Stimulated activated CD4-positive, alpha-beta T cell treated with anti-CD3 and anti-CD28 coated beads, Interleukin-12 subunit alpha, Interleukin-12 subunit beta, amount 100 ng/mL, for 24 hours (primary cell): ENCODE data around the gene ITGA8.
"Not testable (repeated sequence)": the region's sequence is repeated elsewhere in the genome, so short reads cannot be mapped to it uniquely, and the experiment has no call there.

Experiments used
- DNase-seq, 2 experiments: peaks; one replicate each; pipeline ENCODE4 v3.0.0-alpha.2; 2020; ENCODE audit warnings: low read depth in 2 of 2

ITGA8 gene

GRCh38 chr10:15557168-15557567 is 162.6 kb downstream of the ITGA8 start:
- not testable (repeated sequence) for DNase-seq

- no peak for DNase-seq
These were observed 168.8 kb downstream of the ITGA8 start for GRCh38 chr10:15550950-15551349.

- no peak for DNase-seq
These were observed 171.4 kb downstream of the ITGA8 start for GRCh38 chr10:15548331-15548730.

- DNase-seq = no peak
These were observed 173.1 kb downstream of the ITGA8 start for GRCh38 chr10:15546606-15547005.

DNA sequence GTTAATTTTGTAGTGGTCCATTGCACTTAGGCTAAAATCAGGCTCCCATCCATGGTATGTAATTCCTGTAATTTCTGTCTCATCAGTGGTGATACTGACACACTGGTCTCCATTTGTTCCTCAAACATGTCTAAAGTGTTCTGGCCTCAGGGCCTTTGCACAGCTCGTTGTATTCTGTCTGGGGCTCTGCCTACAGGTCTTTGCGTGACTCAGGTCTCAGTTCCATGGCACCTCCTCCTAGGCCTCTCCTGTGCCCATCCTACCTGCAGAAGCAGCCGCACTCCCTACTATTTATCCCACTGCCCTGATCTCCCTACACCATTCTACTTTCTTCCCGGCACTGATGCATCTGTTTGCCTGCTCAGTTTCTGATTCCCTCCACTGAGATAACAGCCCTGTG is 173.8 kb downstream of the ITGA8 start:
- DNase-seq = no peak

DNA sequence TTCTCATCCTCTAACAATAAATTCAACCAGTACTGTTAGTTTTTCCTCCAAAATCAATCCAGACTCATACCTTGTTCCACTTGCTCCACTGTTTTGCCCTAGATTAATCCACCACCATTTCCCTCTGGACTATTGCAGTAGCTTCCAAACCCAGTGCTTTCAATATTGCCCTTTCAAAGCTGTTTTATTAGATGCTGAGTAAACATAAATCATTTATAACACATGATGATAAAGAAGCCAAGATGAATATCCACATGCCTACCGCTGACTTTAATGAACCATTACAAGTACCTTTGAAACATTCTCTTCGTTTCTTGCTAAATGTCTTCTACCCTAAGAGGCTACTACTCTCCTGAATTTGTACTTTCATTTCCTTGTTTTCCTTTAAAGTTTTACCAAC is 174.5 kb downstream of the ITGA8 start:
- DNase-seq = no peak

DNA sequence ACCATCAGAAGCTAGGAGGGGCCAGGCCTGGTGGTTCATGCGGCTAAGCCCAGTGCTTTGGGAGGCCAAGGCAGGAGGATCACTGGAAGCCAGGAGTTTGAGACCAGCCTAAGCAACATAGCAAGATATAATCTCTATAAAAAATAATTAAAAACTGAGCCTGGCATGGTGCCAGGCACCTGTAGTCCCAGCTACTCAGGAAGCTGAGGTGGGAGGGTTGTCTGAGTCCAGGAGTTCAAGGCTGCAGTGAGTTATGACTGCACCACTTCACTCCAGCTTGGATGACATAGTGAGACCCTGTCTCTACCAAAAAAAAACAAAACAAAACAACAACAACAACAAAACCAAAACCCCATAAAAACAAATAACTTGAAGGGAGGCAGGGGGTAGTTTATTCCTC is 175.7 kb downstream of the ITGA8 start:
- DNase-seq = no peak

- DNase-seq = no peak
These were observed 176.9 kb downstream of the ITGA8 start for GRCh38 chr10:15542817-15543216.

GRCh38 chr10:15541376-15541775 is 178.3 kb downstream of the ITGA8 start:
- DNase-seq = no peak

- no peak for DNase-seq
These were observed 179.0 kb downstream of the ITGA8 start for GRCh38 chr10:15540727-15541126.

- no peak for DNase-seq
These were observed 180.5 kb downstream of the ITGA8 start for GRCh38 chr10:15539262-15539661.

GRCh38 chr10:15534928-15535538 is 184.7 kb downstream of the ITGA8 start:
- not testable (repeated sequence) for DNase-seq

GRCh38 chr10:15531927-15532722 is 187.6 kb downstream of the ITGA8 start:
- DNase-seq = no peak

DNA sequence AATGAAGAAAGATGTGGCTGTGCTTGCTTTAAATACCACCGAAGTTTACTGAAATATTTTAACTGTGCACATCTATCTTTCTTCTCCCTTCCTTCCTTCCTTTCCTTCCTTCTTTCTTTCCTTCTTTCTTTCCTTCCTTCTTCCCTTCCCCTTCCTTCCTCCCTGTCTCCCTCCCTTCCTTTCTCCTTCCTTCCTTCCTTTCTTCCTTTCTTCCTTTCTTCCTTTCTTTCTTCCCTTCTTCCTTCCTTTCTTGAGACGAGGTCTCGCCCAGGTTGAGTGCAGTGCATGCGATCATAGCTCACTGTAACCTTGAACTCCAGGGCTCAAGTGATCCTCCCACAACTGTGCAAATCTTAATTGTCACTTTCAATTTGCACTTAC is 190.9 kb downstream of the ITGA8 start:
- no peak for DNase-seq

DNA sequence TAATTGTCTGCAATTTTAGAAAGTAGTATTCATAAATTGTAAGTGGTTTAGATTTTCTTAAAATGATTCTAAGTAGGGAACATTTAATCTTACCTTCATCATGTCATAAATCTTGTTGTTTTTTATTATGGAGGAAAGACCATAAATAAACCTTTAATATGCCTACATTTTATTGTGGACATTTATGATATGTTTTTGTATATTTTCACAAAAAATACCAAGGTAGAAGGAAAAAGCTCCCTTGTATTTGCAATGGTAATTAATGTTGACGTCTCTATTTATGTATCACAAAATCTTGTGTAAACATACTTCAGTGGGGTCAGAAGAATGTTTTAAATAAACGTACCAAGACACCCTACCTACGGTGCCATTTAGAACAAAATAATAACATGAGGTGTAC is 193.0 kb downstream of the ITGA8 start:
- DNase-seq = no peak

DNA sequence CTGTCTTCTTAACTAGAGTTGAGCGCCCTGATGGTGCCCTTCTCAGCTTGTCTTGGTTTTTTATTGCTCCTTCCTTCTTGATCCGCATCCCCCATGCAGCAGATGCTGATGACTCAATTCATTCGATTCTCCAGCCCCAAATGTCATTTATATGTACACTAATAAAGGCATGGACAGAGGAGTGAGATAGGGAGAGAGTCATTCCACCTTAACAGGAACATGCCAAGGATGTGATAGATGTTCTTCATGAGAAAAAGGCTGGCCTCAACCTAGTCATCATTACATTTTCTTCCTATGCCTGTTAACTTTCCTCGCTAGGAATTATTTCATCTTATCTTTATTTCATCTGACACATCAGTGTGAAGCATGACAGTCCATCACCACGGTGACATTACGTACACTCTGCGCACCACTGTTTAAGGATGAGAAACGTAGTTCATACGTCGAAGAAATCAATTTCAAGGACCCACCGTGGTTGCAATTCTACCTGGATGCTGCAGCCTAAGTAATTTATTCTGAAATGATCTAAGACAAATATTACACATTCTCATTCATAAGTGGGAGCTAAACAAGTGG is 198.3 kb downstream of the ITGA8 start:
- DNase-seq = no peak

DNA sequence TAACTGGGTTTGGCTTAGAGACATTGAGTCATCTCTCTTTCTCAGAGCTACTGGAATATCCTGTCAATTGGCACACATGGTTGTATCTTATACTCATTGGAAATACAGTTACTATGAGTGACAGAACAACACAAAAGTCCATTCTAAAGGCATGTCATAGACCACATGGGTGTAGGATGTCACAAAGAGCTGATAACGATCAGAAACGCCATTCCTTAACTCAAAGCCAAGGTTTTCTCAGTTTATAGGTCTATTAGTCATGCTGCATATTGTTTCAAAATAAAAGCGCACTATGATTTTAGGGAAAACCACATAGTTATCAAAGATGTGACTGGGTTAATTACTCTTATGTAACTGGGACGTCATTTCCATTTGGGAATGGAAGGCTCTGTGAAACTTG is 201.5 kb downstream of the ITGA8 start:
- DNase-seq = no peak

DNA sequence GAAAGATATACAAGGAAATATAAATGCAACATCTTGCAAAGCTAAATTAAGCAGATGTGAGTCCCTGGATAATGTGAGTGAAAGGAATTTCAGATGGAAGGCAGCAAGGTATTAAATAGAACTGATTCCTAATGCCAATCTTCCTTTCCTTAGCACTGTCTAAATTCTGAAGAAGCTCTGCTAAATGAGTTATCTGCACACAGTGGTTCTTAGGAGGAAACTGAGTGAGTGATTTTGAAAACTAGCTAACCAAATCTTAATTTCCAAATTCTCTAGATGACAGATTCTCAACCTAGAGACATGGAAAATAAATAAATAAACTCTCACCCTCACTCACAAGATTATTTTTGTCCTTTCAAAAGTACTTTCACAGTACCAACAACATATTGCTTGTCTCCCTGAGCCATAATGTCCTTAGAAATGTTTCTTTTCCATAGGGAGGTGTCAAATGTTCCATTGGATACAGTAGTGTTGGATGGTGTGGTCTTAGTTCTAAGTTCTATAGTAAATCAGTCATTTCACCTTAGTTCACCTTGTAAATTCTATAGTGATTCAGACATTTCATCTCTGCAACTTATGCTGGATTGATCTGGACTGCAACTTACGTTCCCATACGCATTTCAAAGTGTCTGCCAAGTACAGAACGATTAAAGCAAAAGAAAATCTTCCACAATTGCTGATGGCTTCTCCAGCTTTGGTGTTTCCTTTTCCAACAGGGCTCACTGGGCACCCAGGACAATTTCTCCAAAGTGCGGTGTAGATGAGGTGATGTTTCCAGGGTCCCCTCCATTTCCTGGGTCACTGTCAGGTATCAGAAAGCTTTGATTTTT is 203.3 kb downstream of the ITGA8 start:
- DNase-seq = no peak

DNA sequence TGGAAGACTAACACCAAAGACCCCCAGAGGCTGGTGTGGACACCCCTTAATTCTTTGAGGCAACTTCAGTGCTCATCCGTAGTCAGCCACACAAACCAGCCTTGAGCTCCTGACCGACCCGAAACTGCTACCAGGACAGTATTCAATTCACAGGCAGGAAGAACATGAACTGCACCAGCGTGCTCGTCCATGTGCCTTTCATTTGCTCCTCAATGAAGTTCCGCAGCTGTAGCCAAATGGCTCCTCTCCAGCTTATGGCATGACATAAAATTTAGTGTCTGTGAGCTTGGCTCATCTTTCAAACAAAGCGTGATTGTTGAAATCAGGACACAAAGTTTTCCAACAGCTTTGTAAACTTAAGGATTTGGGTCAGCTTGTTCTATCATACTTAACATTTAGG is 204.5 kb downstream of the ITGA8 start:
- no peak for DNase-seq

DNA sequence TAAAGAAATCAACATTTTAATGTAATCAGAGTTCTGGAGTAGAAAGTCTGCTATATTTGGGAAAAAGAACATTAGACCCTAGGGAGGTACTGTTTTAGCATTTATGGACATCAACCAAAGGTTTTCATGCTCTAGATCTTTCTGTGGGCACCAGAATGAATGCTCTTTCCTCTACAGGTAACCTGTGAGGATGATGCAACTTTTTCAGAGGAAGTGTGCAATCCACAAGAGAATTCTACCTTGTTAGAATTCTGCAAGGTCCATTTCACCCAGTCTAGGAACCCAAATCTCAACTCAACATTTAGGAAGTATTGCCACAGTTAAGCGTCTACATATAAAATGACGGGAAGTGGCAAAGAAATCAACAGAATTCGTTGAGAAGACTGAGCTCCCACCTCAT is 208.8 kb downstream of the ITGA8 start:
- DNase-seq = no peak

- no peak for DNase-seq
These were observed 214.4 kb downstream of the ITGA8 start for GRCh38 chr10:15505329-15505728.

GRCh38 chr10:15504101-15504840 is 215.5 kb downstream of the ITGA8 start:
- no peak for DNase-seq
